ENCODE results near the gene PLCG1.

Gene PLCG1

DNA sequence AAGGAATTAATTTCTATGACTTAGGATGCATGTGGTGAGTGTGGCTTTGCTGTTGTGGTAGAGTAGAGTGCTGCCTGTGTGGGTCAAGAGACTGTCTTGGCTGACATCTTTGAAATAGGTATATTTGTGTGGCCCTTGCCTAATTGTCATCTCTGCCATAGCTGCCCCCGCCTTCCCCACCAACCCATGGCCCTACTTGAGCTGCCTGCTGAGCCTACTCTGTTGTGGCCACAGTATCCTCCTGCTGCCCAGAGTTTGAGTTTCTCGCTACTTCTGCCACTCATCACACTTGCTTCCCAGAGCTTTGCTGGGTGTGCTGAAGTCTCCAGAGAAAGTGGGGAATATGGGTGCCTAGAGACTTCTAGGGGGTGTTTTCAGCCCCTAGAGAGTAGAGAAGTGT lies 8.0 kb downstream of the PLCG1 start:
- DNase-seq = no peak

DNA sequence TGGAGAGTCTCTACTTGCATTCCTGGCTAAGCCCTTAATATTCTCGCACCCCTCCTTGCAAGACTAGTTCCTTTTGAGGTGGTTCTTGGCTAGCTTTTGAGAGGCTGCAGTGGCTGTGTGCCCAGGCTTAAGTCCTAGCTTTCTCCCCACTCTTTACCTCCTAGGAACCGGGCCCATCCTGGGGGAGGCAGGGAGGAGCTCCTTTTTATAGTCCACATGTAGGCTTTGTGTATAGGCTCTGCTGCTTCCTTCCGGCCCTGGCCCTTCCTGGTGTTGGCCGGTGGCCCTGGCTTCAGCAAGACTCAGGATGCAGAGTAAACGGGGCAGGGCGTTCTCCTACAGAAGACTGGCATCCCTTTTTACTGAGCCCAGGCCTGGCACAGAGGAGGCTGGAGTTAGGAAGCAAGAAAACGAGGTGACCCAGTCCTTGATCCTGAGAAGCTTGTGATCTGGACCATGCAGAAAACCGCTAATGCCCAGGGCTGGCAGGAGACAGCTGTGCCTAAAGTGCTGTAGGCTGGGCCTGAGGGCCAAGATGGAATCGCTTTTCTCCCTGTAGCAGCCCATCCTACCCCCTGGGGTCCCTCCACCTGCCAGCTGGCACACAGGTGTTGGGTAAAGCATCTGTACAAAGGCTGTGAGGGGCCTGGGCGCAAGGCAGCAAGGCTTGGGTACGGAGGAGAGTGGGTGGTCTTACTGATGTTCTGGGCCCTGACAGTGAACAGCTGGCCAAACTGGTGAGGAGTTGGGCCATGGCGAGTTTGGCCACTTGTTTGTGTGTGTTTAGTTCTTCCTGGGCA lies 8.7 kb downstream of the PLCG1 start:
- no peak for DNase-seq

DNA sequence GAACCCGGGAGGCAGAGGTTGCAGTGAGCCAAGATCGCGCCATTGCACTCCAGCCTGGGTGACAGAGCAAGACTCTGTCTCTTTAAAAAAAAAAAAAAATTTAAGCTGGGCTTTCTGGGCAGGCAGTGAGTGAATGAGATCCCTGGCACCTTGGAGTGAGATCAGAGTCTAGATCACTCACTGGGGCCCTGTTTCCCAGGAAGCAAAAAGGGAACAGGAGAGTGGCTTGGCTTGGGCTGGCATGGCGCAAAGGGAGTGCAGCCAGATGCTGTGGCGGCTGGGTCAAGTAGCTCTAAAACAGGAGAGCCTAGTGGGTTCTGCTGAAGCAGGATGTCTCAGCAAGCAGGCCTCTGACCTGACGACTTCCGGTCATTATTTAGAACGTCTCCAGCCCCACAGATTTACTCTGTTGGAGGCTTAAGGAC lies 10.4 kb downstream of the PLCG1 start:
- DNase-seq = no peak

DNA sequence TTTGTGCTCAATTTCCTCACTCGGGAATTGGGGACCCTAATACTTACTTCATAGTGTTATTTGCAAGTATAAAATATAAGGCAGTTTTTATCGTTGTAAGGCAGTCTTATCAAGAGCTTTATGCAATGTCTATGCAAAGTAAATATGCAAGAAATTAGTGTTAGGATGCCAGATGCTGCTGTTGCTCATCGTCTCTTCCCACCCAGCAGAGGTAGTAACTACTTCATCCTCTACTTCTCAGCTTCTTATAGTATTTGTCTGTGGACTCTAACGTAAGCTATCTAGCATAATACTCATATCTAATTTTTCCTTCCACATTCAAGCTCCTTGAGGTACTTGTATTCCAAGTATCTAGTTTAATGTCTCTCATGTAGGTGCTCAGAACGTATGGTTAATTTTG lies 11.6 kb downstream of the PLCG1 start:
- DNase-seq = no peak

DNA sequence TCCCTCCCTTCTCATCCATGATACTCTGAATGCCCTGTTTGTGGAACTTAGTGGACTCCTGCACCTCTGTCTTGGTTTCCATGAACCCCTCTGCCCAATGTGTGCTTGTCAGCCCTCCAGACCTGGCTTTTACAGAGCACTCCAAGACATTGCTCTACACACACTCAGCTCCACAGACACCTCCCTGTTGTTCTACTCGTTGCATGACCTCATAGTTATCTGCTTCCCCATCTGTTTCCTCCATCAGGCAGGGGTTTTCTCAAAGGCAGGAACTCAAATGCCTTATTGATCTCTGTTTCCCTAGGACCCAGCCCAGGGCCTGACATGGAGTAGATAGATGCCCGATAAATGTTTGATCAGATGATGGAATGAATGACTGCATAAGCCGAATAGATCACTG lies 13.3 kb downstream of the PLCG1 start:
- DNase-seq = no peak

DNA sequence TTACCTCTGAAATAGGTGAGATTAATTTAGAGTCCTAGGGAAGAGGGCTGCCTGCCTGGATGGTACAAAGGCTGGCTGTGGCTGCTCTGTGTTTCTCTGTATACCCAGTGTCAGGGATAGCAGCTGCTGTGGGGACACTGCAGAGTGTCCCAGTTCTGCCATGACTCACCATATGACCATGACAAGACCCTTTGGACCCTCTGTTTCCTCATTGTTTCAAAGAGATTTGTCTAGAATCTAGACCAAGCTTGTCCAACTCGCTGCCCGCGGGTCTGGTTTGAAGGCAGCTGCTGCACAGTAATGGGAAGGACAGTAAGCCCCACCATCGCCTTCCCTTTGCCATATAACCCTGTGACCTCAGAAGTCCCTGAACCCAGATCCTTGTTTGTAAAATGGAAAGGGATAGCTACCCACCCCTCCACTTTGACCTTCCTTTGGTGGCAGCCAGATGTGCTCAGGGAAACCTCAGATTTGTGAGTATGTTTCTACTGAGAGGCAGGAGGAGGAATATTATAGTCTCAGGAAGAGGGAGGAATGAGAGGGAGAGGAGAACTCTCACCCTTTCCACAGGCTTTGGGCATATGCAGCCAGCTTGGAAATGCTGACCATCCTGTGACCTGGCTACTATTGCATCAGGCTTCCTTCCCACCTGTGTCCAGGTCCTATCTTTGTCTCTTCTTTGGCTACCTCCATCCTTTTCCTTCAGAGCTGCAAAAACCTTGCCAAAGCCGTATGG lies 14.0 kb downstream of the PLCG1 start:
- DNase-seq = no peak

DNA sequence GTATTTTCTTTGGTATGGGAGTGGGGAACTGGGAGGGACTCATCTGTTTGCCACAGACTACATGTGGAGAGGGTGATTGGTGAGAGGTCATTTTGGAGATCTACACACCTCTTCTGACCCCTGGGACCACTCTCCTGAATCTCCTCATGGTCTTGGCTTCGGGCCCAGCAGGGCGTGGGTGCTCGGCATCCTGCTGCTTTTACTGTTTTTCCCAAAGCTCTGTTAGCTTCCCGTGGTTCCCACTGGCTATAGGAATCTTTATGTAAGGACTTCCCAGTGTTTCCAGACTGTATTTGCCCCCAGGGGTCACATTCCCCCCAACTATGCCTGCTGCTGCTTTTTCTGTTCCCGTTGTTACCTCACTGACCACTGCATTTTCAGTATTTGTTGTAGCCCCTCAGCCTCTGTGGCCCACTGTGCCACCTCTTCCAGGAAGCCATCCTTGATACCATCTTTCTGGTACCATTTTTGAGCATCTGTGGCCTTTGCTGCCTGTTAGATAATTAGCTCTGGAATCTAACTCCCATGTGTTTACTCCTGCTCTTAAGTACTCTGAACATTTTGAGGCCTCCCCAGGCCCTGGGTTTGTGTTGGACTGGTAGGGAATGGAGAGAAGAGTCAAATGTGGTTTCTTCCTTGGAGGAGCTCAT lies 14.9 kb downstream of the PLCG1 start:
- no peak for DNase-seq

DNA sequence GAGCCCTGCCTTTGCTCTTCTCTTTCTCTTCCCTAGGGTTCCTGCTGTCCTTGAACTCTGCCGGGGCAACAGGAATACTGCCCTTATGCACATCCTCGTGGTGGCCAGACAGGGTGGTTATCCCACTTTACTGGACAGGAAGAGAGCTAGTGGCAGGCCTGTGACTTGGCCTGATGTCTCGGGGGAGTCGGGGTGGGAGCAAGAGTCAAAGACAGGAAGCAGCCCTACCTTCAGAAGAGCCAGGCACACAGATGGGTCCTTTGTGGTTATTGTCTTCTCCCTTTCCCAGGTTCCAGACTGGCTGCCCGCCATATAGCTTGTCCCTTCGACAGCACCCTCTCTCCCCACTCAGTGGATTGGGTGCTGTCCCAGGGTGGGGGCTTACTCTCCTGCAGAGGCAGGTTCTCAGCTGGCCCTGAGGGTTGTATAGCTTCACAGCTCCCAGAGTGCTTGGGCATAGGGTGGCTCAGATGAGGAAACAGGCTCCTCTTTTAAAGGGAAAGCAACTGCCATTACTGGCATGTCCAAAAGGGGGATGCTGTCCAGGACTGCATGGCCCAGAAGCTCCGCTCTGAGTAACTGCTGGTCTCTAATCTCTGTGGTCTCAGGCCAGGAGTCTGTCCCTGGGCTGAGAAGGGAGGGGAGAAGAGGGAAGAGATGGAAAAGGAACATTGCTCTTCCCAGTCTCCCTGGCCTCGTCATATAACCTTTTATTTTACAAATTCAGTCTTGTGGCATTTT lies 17.3 kb downstream of the PLCG1 start:
- DNase-seq = no peak

DNA sequence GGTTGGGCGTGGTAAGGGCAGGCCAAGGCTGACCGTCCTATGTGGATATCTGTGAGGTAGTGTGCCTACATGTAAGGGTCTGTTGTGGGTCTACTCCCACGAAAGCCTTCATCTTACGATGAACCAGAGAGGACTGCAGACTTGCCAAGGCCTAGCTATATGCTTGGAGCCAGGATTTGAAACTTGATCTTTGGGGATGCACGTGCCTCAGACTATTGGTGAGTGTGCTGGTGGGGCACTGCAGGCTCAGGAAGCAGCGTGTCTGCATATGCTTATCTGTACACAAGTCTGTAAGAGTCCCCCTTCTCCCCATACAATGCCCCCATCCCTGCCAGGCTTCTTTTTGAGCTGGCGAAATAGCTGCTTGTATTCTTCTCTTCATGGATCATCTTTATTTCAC lies 17.9 kb downstream of the PLCG1 start:
- no peak for DNase-seq

DNA sequence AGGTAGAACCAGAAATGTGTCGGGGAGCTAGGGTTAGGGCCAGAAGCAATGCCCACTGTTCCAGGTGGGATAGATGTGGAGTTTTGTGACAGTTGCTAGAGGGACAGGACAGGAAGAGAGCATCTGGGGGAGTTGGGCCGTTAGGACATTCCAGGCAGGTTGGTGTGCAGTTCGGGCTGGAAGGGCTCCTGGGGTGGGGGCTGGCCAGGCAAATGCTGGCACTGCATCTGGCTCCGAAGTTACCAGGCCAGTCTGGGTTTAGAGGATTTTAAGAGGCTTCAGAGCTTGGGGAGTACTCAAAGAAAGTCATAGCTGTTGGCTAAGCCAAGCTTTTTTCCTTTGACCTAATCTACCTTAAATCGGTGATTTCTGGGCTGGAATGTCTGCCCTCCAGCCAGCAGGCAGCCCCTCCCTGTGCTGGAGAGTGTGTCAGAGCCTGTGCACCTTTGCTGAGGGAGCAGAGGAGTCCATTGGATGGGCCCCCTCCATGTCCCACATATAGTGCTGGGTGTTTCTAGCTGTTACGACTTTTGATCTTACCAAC lies 20.8 kb downstream of the PLCG1 start:
- DNase-seq = no peak

DNA sequence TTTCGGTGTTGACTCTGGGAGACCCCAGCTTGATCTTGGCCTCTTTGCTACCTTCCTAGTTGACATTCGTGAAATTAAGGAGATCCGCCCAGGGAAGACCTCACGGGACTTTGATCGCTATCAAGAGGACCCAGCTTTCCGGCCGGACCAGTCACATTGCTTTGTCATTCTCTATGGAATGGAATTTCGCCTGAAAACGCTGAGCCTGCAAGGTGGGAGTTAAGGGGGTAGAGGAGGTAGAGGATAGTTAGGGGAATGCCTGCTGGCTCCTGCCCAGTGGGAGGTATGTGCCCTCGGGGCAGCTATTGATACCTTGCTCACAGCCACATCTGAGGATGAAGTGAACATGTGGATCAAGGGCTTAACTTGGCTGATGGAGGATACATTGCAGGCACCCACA lies 22.2 kb downstream of the PLCG1 start:
- no peak for DNase-seq

DNA sequence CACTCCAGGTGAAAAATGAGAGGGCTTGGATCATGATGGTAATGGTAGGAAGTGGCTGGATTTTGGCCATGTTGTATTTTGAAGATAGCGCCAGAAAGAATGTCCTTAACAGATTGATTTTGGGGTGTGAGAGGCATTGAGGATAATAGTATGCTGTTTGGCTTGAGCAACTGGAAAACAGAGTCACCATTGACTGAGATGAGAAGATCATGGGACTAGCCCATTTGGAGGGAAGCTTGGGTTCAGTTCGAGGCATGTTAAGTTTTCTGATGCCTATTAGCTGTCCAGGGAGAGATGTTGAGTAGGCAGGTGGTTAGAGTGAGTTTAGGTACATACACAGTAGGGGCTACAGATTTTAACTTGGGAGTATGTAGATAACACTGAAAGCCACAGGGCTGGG lies 23.3 kb downstream of the PLCG1 start:
- no peak for DNase-seq

DNA sequence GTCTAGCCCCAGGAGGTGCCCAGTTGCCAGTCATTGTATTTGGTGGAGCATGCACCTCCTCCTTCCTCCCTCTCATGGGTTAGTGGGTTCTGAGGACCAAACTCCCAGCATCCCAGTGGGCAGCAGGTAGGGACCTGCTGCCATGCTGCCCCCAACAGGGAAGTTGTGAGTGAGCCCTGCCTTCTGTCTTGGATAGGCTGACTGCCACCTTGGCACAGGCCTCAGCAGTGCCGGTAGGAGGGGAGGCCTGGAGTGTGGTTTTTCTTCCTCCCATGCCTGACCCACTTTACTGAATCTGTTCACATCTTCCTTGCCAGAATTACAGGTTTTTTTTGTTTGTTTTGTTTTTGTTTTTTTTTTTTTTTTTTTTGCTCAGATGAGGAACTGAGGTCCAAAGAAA lies 24.5 kb downstream of the PLCG1 start:
- DNase-seq = no peak

DNA sequence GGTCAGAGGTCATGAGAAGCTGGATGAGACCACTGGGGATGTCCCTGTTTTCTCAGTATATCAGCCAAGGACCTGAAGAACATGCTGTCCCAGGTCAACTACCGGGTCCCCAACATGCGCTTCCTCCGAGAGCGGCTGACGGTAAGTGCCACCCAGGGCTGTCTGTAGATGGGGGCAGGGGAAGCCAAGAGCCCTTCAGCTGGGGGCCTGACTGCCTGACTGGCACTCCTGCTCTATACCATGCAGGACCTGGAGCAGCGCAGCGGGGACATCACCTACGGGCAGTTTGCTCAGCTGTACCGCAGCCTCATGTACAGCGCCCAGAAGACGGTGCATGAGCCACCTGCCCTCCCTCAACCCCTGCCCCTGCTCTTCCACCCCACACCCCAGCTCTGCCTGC lies 25.1 kb downstream of the PLCG1 start:
- DNase-seq = no peak

DNA sequence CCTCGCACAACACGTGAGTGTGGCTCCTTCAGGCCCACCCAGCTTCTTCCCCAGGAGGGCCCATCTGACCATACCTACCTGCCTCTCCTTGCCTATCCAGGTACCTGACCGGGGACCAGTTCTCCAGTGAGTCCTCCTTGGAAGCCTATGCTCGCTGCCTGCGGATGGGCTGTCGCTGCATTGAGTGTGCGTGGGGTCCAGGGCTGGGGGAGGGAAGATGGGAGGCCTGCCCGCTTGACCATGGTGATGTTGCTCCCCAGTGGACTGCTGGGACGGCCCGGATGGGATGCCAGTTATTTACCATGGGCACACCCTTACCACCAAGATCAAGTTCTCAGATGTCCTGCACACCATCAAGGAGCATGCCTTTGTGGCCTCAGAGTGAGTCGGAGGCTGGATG lies 26.5 kb downstream of the PLCG1 start:
- no peak for DNase-seq

DNA sequence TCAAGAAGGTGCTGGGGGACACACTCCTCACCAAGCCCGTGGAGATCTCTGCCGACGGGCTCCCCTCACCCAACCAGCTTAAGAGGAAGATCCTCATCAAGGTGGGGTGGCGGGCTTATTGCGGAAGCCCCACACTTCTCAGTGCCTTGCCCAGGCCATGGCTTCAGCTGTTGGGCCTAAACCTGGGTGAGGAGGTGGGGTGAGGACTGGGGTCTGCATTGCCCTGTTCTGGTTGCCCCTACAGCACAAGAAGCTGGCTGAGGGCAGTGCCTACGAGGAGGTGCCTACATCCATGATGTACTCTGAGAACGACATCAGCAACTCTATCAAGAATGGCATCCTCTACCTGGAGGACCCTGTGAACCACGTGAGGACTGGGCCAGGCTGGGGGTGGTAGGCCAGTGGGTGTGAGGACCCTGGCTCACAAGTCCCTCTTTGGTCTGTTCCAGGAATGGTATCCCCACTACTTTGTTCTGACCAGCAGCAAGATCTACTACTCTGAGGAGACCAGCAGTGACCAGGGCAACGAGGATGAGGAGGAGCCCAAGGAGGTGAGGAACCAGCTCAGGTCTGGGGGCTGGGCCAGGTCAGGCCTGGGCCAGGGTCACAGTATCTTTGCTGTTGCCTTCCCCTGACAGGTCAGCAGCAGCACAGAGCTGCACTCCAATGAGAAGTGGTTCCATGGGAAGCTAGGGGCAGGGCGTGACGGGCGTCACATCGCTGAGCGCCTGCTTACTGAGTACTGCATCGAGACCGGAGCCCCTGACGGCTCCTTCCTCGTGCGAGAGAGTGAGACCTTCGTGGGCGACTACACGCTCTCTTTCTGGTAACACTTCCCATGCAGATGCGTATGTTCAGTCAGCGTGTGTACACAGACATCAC lies 27.9 kb downstream of the PLCG1 start:
- no peak for DNase-seq

DNA sequence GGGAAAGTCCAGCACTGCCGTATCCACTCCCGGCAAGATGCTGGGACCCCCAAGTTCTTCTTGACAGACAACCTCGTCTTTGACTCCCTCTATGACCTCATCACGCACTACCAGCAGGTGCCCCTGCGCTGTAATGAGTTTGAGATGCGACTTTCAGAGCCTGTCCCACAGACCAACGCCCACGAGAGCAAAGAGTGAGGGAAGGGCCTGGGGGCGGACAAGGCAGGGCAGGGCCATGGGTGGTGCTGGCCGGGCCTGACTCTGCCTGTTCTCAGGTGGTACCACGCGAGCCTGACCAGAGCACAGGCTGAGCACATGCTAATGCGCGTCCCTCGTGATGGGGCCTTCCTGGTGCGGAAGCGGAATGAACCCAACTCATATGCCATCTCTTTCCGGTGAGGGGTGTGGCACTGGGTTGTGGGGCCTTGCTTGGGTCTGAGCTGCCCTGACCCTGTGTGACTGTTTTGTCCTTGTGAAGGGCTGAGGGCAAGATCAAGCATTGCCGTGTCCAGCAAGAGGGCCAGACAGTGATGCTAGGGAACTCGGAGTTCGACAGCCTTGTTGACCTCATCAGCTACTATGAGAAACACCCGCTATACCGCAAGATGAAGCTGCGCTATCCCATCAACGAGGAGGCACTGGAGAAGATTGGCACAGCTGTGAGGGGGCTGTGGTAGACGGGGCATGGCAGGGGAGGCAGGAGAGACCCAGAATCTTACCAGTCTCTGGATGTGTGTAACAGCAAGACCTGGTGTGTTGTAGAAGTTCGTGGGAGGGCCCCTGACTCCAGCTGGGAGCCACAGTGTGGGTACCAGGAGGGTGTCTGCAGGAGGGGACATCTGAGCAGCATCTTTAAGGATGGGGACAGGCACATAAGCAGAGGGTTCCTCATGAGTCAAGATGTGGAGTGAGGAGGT lies 29.1 kb downstream of the PLCG1 start:
- DNase-seq = no peak

DNA sequence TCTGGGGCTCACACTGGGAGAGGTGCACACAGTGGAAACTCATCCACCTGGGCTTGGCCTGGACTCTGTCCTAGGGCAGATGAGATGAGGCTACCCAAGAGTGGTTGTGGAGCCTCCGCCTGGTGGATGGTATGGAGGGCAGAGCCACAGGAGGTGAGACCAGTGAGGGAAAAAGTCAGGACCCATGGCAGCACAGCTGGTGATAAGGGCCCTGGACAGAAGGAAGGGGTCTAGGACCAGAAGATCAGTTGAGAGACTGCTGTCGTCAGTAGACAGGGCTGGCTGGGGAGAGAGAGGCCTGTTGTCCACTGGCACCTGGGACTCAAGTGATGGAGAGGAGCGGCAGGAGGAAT lies 29.8 kb downstream of the PLCG1 start:
- no peak for DNase-seq

DNA sequence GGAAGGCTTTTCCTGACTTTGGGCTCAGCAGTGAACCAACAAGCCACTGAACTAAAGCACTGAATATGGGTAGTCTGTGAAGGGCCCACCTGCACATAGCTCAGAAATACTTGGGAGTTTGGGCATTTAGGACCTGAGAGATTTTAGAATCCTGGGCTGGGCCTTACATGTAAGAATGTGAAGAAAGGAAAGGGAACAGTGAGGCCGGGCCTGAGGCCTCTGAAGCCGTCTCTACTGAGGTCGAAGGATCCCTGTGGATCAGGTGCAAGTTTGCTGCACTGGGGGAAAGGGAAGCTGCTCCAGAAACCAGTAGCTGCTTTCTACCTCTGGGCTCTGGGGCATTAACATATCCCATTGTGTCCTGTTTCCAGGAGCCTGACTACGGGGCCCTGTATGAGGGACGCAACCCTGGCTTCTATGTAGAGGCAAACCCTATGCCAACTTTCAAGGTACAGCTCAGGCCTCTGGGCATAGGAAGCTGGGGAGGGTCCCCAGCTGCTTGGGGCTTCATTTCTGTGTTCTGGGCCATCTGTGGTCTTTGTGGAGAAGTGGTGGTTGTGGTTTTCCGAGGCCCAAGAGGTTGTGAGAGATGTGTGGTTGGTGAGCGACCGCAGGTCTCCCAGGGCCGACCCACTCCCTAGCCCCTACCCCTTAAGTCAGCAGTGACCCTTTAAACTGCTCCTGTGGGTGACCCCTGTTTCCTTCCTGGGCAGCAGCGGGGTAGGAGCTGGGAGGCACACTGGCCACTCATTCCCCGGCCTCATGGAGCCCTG lies 30.3 kb downstream of the PLCG1 start:
- no peak for DNase-seq

All from inflammatory macrophage treated with lipopolysaccharide for 4 hours (primary cell).